ENCODE results near the gene MAML2.

DNA sequence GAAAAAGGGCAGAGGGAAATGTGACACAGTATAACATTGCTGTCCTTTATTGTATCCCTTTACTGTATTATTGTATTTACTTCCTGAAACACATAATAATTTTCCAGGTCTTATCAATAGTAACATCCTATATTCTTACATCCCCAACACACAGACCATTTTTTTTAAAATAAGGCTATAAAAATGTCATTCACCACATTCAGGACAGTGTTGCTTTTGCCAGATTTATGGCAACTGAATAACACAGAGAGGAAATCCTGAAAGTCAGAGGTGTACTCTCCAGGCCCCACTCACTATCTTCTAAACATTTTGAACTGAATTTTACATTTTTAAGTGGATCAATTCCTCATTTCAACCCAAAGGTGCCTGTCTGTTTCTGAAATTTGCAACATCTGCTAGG is 314.2 kb downstream of the MAML2 start:
- TF ChIP-seq HDAC1 (IDR thresholded peaks at IDR 0.05) (no peak), JUND (IDR thresholded peaks at IDR 0.05; ENCODE audit: borderline replicate concordance, low read depth, low read length) (no peak), JUND (tag; IDR thresholded peaks at IDR 0.05; ENCODE audit: borderline replicate concordance, low read depth, low read length) (no peak), EZH2 (IDR thresholded peaks at IDR 0.05; ENCODE audit: borderline replicate concordance, low read depth, low read length) (no peak), BRD4 (IDR thresholded peaks at IDR 0.05) (no peak), ZNF766 (CRISPR knock-in tag; conservative IDR thresholded peaks at IDR 0.05) (no peak)
- TF ChIP-seq, protein P1, sequence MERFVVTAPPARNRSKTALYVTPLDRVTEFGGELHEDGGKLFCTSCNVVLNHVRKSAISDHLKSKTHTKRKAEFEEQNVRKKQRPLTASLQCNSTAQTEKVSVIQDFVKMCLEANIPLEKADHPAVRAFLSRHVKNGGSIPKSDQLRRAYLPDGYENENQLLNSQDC (CRISPR knock-in tag; IDR thresholded peaks at IDR 0.05) = no peak

Measured in K562 (cell line).